Measurements from ENCODE around the gene KLK12.

DNA sequence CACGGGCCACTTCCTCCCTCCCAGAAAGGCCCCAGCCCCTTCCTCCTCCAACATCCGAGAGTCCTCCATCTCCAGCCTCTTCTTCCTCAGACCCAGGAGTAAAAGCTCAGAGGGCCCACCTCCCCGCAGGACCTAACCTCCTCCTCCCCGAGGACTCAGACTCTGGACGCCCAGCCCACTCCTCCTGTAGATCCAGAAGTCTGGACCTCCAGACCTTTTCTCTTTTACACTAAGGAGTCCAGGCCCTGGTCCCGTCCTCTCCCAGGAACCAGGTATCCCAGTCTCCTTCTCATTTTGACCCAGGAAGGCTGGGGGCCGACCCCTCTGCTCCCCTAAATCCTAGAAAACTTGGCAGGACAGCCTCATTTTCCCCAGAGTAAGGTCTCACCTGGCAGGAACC is 31.5 kb downstream of the KLK12 start:
- TF ChIP-seq, protein P1, sequence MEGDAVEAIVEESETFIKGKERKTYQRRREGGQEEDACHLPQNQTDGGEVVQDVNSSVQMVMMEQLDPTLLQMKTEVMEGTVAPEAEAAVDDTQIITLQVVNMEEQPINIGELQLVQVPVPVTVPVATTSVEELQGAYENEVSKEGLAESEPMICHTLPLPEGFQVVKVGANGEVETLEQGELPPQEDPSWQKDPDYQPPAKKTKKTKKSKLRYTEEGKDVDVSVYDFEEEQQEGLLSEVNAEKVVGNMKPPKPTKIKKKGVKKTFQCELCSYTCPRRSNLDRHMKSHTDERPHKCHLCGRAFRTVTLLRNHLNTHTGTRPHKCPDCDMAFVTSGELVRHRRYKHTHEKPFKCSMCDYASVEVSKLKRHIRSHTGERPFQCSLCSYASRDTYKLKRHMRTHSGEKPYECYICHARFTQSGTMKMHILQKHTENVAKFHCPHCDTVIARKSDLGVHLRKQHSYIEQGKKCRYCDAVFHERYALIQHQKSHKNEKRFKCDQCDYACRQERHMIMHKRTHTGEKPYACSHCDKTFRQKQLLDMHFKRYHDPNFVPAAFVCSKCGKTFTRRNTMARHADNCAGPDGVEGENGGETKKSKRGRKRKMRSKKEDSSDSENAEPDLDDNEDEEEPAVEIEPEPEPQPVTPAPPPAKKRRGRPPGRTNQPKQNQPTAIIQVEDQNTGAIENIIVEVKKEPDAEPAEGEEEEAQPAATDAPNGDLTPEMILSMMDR (IDR thresholded peaks at IDR 0.05; ENCODE audit: extremely low read depth in 1 of 2, insufficient read depth in 1 of 2, low read depth in 1 of 2, low read length in 2 of 2), result no peak
- no peak for TF ChIP-seq POLR2A (IDR thresholded peaks at IDR 0.05; ENCODE audit: low read depth, low read length)
- no peak for TF ChIP-seq MYC (IDR thresholded peaks at IDR 0.05; ENCODE audit: low read depth, low read length)
- no peak for TF ChIP-seq EZH2 (IDR thresholded peaks at IDR 0.05; ENCODE audit: borderline replicate concordance, low read depth, low read length, severe bottlenecking)
- no peak for TF ChIP-seq POLR2AphosphoS5 (IDR thresholded peaks at IDR 0.05; ENCODE audit: insufficient read depth, low read depth, low read length)

All from endothelial cell of umbilical vein (primary cell).